ENCODE data around the gene BAHCC1.

DNA sequence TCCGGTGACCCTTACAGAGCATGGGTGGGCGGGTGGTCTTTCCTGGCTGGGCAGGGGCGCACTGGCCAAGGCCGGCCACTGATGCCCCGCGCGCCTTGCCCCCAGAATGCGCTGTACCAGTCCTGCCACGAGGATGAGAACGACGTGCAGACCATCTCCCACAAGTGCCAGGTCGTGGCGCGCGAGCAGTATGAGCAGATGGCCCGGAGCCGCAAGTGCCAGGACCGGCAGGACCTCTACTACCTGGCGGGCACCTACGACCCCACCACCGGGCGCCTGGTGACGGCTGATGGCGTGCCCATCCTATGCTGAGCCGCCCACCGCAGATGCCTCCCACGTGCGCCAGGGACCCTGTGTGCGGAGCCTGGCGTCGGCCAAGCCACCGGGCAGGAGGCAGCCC lies 68.2 kb downstream of the BAHCC1 start:
- TF ChIP-seq EZH2phosphoT487 (IDR thresholded peaks at IDR 0.05; ENCODE audit: low read length) = no peak
- TF ChIP-seq, protein P1, sequence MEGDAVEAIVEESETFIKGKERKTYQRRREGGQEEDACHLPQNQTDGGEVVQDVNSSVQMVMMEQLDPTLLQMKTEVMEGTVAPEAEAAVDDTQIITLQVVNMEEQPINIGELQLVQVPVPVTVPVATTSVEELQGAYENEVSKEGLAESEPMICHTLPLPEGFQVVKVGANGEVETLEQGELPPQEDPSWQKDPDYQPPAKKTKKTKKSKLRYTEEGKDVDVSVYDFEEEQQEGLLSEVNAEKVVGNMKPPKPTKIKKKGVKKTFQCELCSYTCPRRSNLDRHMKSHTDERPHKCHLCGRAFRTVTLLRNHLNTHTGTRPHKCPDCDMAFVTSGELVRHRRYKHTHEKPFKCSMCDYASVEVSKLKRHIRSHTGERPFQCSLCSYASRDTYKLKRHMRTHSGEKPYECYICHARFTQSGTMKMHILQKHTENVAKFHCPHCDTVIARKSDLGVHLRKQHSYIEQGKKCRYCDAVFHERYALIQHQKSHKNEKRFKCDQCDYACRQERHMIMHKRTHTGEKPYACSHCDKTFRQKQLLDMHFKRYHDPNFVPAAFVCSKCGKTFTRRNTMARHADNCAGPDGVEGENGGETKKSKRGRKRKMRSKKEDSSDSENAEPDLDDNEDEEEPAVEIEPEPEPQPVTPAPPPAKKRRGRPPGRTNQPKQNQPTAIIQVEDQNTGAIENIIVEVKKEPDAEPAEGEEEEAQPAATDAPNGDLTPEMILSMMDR (IDR thresholded peaks at IDR 0.05; ENCODE audit: low read length) = no peak
